Loucy (cell line): ENCODE results near the gene MAPK8IP2.

Source experiments
- H2AFZ ChIP-seq: fragments of 200-600 bp; sonication (generic); 2 replicates; pipeline ENCODE4 v1.6.0; 2016; ENCODE audit warnings: antibody characterized with exemption, mild to moderate bottlenecking, low read length, moderate library complexity
- H3F3A ChIP-seq: fragments of 200-600 bp; 2 replicates; pipeline ENCODE4 v1.6.0; 2016; ENCODE audit warnings: antibody characterized with exemption, low read depth, mild to moderate bottlenecking
- H3K27me3 ChIP-seq: fragments of 200-600 bp; sonication (generic); 2 replicates; pipeline ENCODE4 v1.6.1; 2014; ENCODE audit warnings: low read length, mild to moderate bottlenecking; ENCODE audit not compliant: insufficient read depth, poor library complexity, severe bottlenecking
- H3K36me3 ChIP-seq: fragments of 200-600 bp; sonication (generic); 2 replicates; pipeline ENCODE4 v1.6.1; 2016; ENCODE audit warnings: low read length; ENCODE audit not compliant: insufficient read depth
- H3K4me1 ChIP-seq: fragments of 200-600 bp; sonication (generic); 2 replicates; pipeline ENCODE4 v1.5.1; 2014; ENCODE audit warnings: low read length, mild to moderate bottlenecking; ENCODE audit not compliant: insufficient read depth, poor library complexity, severe bottlenecking
- H3K4me2 ChIP-seq: fragments of 200-600 bp; sonication (generic); 2 replicates; pipeline ENCODE4 v1.6.0; 2014; ENCODE audit warnings: antibody characterized with exemption, low read length, low read depth, mild to moderate bottlenecking; ENCODE audit not compliant: poor library complexity, severe bottlenecking
- H3K4me3 ChIP-seq: fragments of 200-600 bp; sonication (generic); 2 replicates; pipeline ENCODE4 v1.5.1; 2014; ENCODE audit warnings: low read length, mild to moderate bottlenecking, mixed read lengths; ENCODE audit not compliant: poor library complexity, severe bottlenecking
- H3K79me2 ChIP-seq: fragments of 200-600 bp; sonication (generic); 2 replicates; pipeline ENCODE4 v1.6.1; 2014; ENCODE audit warnings: low read length; ENCODE audit not compliant: insufficient read depth
- H3K9ac ChIP-seq: fragments of 200-600 bp; sonication (generic); 2 replicates; pipeline ENCODE4 v1.6.0; 2014; ENCODE audit warnings: mild to moderate bottlenecking, low read depth, low read length, moderate library complexity; ENCODE audit not compliant: poor library complexity, severe bottlenecking
- H3K9me2 ChIP-seq: fragments of 200-600 bp; sonication (generic); replicated peaks from 2 replicates; pipeline ENCODE4 v1.6.1; 2016; ENCODE audit warnings: low read depth, low read length, mixed read lengths
- H3K9me3 ChIP-seq: fragments of 200-600 bp; sonication (generic); 2 replicates; pipeline ENCODE4 v1.6.1; 2014; ENCODE audit warnings: mild to moderate bottlenecking, antibody characterized with exemption, low read length, low read depth; ENCODE audit not compliant: insufficient read depth
- H4K20me1 ChIP-seq: fragments of 200-600 bp; sonication (generic); 2 replicates; pipeline ENCODE4 v1.6.0; 2014; ENCODE audit warnings: antibody characterized with exemption, low read length, mild to moderate bottlenecking; ENCODE audit not compliant: insufficient read depth, poor library complexity, severe bottlenecking
- EZH2phosphoT487 ChIP-seq: fragments of 200-600 bp; IDR thresholded peaks from 2 replicates; pipeline ENCODE4 v1.6.1; 2018; ENCODE audit warnings: antibody characterized with exemption, mild to moderate bottlenecking, moderate library complexity, borderline replicate concordance
- TF ChIP-seq, protein P1 (sequence below): fragments of 200-600 bp; sonication (generic); conservative IDR thresholded peaks from 2 replicates; pipeline ENCODE4 v1.5.1; 2014; ENCODE audit warnings: mild to moderate bottlenecking, antibody characterized with exemption, low read length

The MAPK8IP2 gene

DNA sequence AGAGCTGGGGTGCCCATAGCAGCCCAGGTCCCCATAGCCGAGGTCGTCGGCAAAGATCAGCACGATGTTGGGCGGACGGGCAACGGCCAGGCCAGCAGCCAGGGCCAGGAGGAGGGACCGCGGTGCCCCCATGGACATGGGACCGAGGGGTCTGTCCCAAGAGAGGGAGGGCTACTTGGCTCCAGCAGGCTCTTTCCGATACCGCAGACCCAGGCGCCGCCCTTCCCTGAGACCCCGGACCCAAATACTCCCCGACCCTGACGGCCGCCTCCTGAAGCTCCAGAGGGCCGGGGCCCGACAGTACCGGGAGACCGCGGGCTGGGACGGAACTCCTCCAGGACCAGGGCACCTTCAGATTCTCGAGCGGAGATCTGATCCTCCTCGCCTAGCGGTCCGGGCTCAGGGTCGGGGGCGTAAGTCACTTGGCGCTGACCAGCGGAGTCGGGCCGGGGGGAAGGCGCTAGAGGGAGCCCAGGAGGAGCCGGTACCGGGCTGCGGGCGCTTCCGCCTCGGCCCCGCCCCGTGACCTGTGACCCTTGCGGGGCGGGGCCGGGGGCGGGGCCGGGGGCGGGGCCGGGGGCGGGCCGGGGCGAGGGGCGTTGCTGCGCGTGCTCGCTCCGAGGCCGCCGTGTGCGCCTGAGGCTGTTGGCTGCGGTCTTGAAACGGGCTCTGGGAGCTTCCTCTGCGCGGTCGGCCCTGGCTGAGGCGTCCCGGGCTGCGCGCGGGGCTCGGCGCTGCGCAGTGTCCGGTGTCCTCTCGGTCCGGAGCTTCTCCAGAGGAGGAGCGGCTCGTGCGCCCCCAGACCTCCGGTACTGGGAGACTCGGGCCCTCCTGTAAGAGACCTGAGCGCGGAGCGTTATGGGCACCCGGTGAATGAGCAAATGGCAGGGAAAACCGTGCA, 27.3 kb downstream of the MAPK8IP2 start, which contains the start of gene ARSA:
TSS of gene ARSA (minus strand) at position 511 of the 901 bp plus-strand sequence. CDS start at position 138, 373 bp downstream.
- Histone ChIP-seq H3K36me3 (no peaks in the 10 kb centered on the region), H3K79me2 (0 out of 2 replicates have a peak, but pooled peaks cover 7% of the 10 kb centered on the region), H2AFZ (peak within 1 kb of the TSS; percentile 91), H3K4me2 (peak within 1 kb of the TSS; percentile 99), H3K27me3 (no peaks in the 10 kb centered on the region), H3K9me2 (no peaks in the 10 kb centered on the region), H3K4me1 (peaks cover 28% of the 10 kb centered on the region), H3K9ac (peak within 1 kb of the TSS; percentile 97), H4K20me1 (no peaks in the 10 kb centered on the region), H3K9me3 (no peaks in the 10 kb centered on the region), H3F3A (no peaks in the 10 kb centered on the region), H3K4me3 (peak within 1 kb of the TSS; percentile 98)
- no peak for TF ChIP-seq EZH2phosphoT487
- TF ChIP-seq, protein P1, sequence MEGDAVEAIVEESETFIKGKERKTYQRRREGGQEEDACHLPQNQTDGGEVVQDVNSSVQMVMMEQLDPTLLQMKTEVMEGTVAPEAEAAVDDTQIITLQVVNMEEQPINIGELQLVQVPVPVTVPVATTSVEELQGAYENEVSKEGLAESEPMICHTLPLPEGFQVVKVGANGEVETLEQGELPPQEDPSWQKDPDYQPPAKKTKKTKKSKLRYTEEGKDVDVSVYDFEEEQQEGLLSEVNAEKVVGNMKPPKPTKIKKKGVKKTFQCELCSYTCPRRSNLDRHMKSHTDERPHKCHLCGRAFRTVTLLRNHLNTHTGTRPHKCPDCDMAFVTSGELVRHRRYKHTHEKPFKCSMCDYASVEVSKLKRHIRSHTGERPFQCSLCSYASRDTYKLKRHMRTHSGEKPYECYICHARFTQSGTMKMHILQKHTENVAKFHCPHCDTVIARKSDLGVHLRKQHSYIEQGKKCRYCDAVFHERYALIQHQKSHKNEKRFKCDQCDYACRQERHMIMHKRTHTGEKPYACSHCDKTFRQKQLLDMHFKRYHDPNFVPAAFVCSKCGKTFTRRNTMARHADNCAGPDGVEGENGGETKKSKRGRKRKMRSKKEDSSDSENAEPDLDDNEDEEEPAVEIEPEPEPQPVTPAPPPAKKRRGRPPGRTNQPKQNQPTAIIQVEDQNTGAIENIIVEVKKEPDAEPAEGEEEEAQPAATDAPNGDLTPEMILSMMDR, result peak; percentile 30; the same call in 1 of the 2 replicates

DNA sequence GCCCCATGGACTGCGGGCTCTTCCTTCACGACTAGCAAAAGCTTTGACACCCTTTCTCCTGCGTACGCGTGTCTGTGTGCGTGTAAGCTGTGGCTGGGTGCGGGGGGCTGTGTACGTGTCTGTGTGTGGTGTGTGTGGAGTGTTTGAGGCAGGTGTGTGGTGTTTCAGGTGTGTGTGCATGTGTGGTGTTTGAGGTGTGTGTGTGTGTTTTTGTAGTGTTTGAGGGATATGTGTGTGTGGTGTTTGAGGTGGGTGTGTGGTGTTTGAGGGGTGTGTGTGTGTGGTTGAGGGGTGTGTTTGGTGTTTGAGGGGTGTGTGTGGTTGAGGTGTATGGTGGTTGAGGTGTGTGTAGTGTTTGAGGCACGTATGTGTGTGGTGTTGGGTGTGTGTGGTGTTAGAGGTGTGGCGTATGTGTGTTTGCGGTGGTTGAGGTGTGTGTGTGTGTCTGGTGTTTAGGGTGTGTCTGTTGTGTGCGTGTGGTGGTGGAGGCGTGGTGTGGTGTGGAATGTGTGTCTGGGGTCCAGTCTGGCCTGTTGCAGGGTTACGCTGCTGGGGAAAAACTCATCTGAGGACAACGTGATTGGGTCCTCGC, 28.0 kb downstream of the MAPK8IP2 start:
- no peaks in the 10 kb centered on the region for H3K36me3 ChIP-seq
- peak overlapping the region; percentile 98 for H3K4me3 ChIP-seq
- no peaks in the 10 kb centered on the region for H3K27me3 ChIP-seq
- H3K4me1 ChIP-seq, result peaks cover 26% of the 10 kb centered on the region
- no peaks in the 10 kb centered on the region for H3K9me3 ChIP-seq
- TF ChIP-seq, protein P1, result no peak
- no peak for TF ChIP-seq EZH2phosphoT487
- peak overlapping the region; percentile 89 for H2AFZ ChIP-seq
- no peaks in the 10 kb centered on the region for H3F3A ChIP-seq
- H3K4me2 ChIP-seq, result peak overlapping the region; percentile 99
- H4K20me1 ChIP-seq, result no peaks in the 10 kb centered on the region
- H3K9ac ChIP-seq, result peak overlapping the region; percentile 97
- H3K79me2 ChIP-seq, result 0 out of 2 replicates have a peak, but pooled peaks cover 7% of the 10 kb centered on the region
- no peaks in the 10 kb centered on the region for H3K9me2 ChIP-seq

DNA sequence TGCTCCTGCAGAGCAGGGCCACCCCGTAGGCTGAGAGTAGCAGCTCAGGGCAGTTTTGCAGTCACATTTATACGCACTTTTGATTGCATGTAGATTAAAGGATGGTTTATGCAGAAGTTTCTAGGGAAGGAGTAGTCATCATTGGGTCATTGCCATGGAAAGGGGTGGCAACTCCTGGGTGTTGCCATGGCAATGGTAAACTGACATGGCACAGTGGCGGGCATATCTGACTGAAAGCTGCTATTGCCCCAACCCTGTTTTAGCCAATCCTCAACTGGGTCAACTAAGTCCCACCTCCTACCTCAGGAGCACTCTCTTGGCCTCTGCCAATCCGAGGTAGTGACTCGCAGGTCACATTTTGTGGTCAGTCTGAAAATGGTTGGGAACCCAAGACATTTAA, 29.8 kb downstream of the MAPK8IP2 start:
- no peak overlapping the region for H3K4me2 ChIP-seq
- H3F3A ChIP-seq, result no peaks in the 10 kb centered on the region
- TF ChIP-seq, protein P1, result no peak
- no peak for TF ChIP-seq EZH2phosphoT487
- no peaks in the 10 kb centered on the region for H3K27me3 ChIP-seq
- H3K79me2 ChIP-seq, result 0 out of 2 replicates have a peak, but pooled peaks cover 7% of the 10 kb centered on the region
- no peaks in the 10 kb centered on the region for H4K20me1 ChIP-seq
- H3K4me3 ChIP-seq, result no peak overlapping the region
- no peaks in the 10 kb centered on the region for H3K36me3 ChIP-seq
- no peaks in the 10 kb centered on the region for H3K9me2 ChIP-seq
- H3K9me3 ChIP-seq, result no peaks in the 10 kb centered on the region
- no peak overlapping the region for H3K9ac ChIP-seq
- H3K4me1 ChIP-seq, result peaks cover 26% of the 10 kb centered on the region
- H2AFZ ChIP-seq, result no peak overlapping the region
